H1 (cell line): ENCODE results near the gene COL17A1. TPM values are rescaled to one million over a fixed set of nuclear protein-coding genes. Genes with fewer than 3 reads are reported as not detected.

ENCODE experiments used
- ASH2L ChIP-seq: fragments of 200-600, 300-600 bp; sonication (generic); IDR thresholded peaks from one replicate; pipeline ENCODE4 v1.7.1; 2017; ENCODE audit warnings: low read length
- CTBP2 ChIP-seq: IDR thresholded peaks from 2 replicates; pipeline ENCODE4 v1.7.0; 2011; ENCODE audit warnings: borderline replicate concordance, mild to moderate bottlenecking, moderate library complexity, mixed read lengths, low read length; ENCODE audit not compliant: insufficient read depth, insufficient read length
- SP4 ChIP-seq: IDR thresholded peaks from 2 replicates; pipeline ENCODE4 v1.6.1; 2012; ENCODE audit warnings: low read length, inconsistent platforms
- TCF12 ChIP-seq: IDR thresholded peaks from 2 replicates; pipeline ENCODE4 v1.6.1; 2011; ENCODE audit warnings: low read depth, mild to moderate bottlenecking, low read length
- polyA plus RNA-seq, 7 experiments: library from polyadenylated mRNA; depleted of rRNA in 3 of 7; stranded (reverse) in 5 of 7; unstranded in 2 of 7; fragments of >200 nt in 5 of 7; fragments of 200-250 nt in 2 of 7; gene quantifications; 1 replicate in 5 of 7; 2 replicates in 1 of 7; 4 replicates in 1 of 7; pipeline versions ENCODE4 v1.2.1 to v1.2.3, GENCODE V29; 2011 to 2013; ENCODE audit warnings: missing spikeins in 2 of 7, mixed read lengths in 2 of 7
- total RNA-seq: library from RNA; stranded (reverse); fragmentation: NEBNext Ultra II Directional; extraction: Animal tissue kit (Norgen Biotek cat#: 25700); gene quantifications from 2 replicates; pipeline ENCODE4 v1.2.1, GENCODE V29; 2021

The COL17A1 gene
- total and polyA plus RNA-seq, 2 of the 8 experiments (the other 6 are each of a cell fraction or from before 2014, with no cell fraction given), result 0.35 to 0.37 TPM

DNA sequence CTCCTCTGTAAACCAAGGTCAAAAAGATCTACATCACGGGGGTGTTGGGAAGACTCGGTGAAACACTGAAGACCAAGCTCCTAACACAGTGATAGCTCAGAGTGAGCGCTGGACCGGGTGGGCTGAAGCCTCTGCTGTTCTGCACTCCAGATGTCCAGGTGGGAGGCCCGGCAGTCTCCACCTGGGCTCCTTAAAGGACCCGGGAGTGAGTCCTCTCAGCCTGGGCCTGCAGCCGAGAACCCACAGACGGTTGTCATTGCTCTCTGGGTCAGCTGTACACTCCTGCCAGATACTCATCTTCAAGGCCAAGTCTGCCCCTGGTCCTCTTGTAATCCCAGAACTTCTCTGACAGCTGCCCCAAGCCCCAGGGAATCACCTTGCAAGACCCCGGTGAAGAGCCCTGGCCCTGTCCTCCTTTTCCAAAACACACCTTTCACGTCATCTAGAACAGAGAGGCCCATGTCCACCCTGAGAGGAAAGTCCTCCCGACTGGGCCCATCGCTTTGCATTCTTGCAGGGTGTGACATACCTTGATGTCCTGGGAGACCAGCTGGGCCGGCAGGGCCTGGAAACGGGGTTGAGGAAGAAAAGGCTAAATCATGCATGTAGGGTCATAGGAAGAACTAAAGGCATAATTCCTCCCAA, 43.7 kb downstream of the COL17A1 start (continued):
- TF ChIP-seq SP4, result no peak
- TF ChIP-seq ASH2L, result no peak
- TF ChIP-seq TCF12, result no peak
- TF ChIP-seq CTBP2, result no peak
